Measurements from ENCODE around the gene UQCRC1.

DNA sequence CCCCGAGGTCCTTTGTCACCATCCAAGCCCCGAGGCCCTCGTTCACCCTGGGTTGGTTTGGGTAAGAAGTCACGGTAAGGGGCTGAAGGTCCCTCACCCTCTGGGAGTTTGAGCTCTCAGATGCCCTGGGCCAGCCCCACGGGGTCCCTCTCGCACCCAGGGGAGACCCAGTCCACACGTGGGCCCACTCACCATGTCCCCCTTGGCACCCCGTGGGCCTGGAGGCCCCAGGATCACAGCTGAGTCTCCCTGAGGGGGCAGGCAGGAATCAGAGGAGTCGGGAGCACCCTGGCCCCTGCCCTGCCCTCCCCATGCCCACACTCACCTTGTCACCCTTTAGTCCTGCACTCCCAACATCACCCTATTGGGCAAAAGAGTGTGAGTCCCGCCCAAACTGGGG is 40.0 kb downstream of the UQCRC1 start:
- no peak for TF ChIP-seq CTCF (IDR thresholded peaks at IDR 0.05)
- no peak for TF ChIP-seq POLR2A (IDR thresholded peaks at IDR 0.05)

Measured in thyroid gland (tissue), 4 donors.